A673 (cell line): ENCODE data around the gene ZBTB8B.

ENCODE experiments used
- CTCF ChIP-seq: fragments of 300-800, 200-600 bp; sonication (generic); conservative IDR thresholded peaks from 2 replicates; pipeline ENCODE4 v1.5.1; 2017; ENCODE audit warnings: low read depth, mild to moderate bottlenecking, antibody characterized with exemption, low read length, moderate library complexity, mixed read lengths
- EZH2 ChIP-seq: fragments of 200-600 bp; sonication (generic); IDR thresholded peaks from 2 replicates; pipeline ENCODE4 v1.6.1; 2017; ENCODE audit warnings: borderline replicate concordance, low read depth, mild to moderate bottlenecking, mixed read lengths, antibody characterized with exemption, low read length; ENCODE audit not compliant: poor library complexity, severe bottlenecking

GRCh38 chr1:32427264-32427963, 37.5 kb upstream of the ZBTB8B start:
- TF ChIP-seq CTCF = no peak
- no peak for TF ChIP-seq EZH2
